T-helper 1 cell (primary cell): ENCODE data around the gene GRIP2.
A peak's percentile ranks its signal among the peaks of the same experiment; 100 is the strongest.

Source experiments
- DNase-seq, 5 donors: peaks; one replicate each; pipeline ENCODE4 v3.0.0-alpha.2; 2012 to 2020

GRIP2 gene

DNA sequence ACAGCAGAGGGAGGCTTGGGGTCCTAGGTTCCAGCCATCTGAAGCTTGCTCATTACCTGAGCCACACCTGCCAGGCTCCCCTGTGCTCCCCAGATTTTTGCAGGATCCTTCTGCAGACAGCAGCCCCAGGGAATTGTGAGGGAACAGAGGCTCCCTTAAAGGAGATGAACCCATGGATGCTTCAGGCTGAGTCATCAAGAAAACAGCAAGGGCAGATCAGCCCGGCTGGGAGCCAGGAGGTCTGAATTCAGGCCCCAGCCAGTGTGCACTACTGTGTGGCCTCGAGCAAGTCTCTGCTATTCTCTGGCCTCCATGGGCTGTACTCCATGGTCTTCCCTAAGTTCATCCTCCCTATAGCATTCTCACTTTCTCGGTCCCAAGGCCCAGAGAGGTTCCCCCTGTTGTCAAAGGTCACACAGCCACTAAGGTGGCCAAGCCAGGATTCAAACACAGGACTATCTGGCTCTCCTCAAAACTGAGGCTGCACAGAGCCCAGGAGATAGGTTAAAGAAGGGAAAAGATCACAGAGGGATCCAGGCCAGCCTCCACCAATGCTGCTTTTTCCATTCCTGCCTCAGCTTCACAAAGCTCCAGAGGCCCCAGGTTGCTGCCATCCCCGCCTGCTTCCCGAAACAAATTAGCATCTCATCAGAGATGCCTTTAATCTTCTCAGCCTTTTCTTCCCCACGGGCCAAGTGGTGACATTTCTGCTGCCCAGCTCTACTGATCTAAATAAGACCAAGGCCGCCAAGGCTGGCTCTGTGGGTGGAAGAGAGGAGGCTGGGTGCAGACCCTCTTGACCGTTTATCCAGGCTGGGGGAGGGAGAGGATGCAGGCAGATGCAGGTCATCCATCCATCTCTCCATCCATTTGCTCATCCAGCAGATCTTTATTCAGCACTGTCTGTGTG is 21.2 kb upstream of the GRIP2 start:
- no peak for DNase-seq

DNA sequence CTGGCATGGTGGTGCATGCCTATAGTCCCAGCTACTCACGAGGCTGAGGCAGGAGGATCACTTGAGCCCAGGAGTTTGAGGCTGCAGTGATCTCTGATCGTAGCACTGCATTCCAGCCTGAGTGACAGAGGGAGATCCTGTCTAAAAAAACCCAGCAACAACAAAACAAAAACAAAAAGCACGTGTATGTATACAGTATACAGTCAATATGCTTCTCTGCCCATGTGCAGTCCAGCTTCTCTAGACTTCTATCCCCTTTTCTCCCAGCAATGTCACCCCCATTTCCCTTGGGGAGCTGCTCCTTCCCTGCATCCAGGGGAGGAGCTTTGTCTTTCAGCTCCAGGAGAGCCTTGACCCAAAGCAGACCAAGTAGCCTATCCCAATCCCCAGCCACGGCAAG is 20.0 kb upstream of the GRIP2 start:
- no peak for DNase-seq

DNA sequence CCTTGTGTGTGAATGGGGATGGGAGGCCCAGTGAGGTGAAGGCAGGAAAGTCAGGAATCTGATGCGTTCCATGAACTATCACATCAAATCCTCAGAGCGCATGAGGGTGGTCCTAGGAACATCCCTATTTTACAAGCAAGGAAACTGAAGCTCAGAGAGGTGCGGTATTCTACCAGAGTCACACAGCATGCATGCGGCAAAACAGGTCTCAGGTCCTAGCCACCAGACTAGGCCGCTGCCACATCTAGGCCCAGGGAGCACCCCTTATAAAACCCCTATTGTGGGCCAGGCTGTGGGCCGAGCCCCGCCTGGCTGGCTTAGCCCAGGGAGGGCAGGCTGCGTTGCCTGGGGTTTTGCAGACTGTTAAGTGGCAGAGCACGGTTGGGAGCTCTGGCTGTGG is 17.9 kb upstream of the GRIP2 start:
- no peak for DNase-seq

DNA sequence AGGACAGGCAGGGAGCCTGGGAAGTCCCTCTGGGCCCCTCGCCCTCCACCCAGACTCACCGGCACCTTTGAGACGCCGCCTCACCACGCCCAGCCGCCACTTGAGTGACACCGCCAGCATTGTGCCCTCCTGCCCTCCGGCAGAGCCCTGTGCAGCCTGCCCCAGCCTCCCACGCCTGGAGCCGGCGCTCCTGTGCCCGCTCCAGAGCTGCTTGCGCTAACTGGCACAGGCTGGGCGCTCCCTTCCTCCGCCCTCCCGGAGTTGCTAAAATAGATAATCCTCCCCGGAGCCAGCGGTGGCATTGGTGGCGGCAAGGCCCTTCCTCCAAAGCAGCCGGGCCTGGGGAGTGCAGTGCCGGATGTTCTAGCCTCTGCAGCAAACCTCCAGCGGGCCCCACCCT is 15.7 kb upstream of the GRIP2 start:
- DNase-seq, result no peak

DNA sequence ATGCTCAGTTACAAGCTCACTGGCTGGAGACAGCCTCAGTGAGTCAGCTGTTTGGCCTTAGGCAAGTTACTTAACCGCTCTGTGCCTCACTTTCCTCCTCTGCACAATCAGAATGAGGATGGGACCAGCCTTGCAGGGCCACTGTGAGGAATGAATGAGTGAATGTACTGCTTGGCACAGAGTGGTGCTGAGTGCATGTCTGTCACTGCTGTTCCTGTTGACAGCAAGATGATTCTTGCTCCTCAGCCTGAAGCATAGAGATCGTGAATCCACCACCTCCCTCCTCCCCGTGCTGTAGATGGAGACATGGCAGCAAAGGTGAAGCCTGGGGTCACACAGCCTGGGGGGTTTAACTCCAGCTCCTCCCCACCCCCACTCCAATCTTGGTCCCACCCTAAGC is 14.6 kb upstream of the GRIP2 start:
- DNase-seq, result no peak

DNA sequence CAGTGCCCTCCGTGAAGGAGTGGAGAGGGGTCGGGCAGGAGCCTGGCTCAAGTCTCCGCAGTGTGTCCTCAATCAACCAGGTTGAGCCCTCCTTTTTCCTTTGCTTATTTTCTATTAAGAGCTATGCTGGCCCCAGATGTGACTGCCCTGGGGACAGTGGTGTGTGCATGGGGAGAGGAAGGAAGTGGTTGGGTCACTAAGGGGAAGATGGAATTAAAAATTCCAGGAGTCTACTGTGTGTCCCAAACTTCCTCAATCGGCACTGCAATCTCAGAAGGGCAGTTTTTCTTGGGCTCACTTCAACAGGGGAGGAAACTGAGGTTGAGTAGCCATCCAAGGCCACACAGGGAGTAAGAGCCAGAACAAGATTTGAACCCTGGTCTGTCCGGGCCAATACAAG is 13.7 kb upstream of the GRIP2 start:
- DNase-seq, result no peak

DNA sequence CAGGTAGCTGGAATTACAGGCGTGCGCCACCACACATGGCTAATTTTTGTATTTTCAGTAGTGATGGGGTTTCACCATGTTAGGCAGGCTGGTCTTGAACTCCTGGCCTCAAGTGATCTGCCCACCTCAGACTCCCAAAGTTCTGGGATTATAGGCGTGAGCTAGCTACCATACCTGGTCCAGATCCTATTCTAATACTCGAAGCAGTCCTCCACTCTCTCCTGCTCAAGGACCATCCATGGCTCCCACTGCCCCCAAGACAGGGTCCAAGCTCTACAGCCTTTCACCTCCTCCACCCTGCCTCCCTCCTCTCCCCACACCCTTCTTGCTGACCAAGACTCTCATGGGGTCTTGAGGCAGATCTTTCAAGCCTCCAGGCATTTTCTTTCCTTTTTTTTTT is 12.6 kb upstream of the GRIP2 start:
- no peak for DNase-seq

DNA sequence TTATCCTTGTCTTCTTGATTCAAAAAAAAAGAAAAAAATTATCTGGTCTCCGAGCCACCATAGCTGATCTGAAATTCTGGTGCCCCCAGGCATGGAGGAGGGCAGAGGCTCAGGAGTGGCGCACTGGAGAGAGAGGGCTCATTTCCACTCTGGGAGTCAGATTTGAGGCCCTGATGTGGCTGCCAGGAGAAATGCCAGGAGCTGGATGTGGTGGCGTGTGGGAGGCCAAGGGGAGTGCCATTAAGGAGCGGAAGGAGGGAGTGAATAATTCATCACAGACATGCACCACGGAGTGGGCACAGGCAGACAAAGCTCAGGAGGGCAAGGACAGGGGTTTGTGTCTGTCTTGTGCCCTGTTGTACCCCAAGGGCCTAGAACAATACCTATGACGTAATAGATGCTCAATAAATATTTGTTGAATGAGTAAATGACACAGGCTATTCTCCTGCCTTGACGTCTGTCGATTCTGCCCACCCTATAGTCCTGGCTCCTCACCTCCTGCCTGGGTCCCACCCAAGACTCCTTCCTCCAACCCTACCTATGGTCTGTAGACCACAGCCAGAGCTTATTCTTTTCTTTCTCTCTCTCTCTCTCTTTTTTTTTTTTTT is 12.0 kb upstream of the GRIP2 start:
- DNase-seq, result no peak

DNA sequence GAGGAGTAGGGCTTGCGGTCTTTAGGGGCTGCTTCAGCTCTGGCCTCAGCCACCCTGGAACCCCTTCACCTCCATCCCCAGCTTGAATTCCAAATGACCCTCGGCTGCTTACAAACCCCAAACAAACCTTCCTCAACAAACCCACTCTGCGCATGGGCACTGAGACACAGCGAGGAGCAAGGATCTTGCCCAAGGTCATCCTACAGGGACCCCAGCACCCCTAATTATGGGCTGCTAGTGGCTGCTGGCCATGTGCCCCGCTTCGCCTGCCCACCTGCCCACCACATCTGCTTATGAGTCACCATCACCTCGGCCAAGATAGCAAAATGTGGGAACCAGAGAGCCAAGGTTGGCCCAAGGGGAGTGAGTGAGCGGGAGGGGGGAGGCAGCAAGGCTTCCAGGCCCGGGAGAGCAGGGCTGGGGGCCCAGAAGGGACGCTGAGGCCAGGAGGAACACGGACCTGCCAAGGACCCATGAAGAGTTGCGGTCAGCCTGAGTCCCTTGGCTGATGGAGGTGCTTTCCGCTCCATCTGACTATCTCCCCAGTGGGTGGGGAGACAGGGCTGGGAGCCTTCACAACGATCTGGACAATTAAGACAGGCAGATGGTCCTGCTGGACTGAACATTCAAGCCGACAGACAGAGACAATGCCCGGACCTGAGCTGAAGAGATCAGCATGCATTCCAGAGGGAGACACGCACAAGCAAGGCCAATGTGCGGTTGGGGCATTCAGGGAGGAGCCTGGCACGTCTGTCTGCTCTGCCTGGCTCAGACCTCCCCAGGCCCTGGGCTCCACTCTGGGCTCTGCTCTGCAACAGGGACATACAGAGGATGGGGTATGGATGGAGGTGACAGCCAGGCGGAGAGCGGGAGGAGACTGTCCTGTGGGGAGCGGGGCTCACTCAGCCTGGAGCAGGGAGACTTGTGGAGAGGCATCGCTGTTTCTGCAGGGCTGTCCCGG is 10.8 kb upstream of the GRIP2 start:
- no peak for DNase-seq

DNA sequence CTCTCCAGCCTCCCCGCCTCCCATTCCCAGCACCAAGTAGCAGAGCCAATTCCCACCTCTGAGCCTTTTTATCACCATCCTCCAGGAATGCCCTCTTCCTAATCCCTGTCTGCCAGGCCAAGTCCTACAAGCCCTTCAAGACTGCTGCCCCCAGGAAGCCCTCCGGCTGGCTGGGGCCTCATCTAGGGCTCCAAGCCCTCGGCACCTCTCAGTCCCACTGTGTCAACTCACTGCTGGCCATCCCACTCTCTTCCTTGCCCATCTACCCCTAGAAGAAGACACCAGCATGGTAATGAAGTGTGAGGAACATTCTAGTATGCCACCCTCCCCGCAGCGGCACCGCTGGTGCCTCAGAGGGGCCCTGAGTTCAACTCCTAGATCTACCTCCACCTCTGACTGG is 10.0 kb upstream of the GRIP2 start:
- no peak for DNase-seq

DNA sequence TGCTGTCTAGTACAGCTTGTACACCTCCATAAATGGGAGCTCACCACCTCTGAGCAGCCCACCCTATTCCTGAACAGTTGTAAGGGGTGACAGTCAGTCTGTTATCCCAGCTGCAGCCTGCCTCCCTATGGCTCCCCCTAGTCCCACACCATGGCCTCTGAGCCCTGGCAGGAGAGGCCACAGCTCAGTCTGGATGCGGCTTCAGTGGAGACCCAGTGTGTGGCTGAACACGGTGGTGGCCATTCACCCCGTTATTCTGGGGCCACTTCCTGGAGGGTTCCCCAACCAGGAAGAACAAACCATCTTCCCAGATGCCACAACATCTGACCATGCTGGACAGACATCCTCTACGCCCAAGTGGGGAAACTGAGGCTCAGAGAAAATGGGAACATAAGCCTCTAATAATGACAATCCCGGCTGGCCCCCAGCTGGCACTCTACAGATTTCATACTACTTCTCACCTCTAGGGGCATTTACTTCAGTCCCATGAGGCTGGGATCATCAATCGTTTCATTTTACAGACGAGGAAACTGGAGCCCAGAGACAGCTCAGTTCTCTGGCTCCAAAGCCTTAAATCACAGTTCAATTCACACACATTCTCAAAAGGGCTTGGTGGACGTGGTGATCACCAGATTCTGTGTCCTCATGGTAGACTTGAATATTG is 9.2 kb upstream of the GRIP2 start:
- DNase-seq, result no peak

DNA sequence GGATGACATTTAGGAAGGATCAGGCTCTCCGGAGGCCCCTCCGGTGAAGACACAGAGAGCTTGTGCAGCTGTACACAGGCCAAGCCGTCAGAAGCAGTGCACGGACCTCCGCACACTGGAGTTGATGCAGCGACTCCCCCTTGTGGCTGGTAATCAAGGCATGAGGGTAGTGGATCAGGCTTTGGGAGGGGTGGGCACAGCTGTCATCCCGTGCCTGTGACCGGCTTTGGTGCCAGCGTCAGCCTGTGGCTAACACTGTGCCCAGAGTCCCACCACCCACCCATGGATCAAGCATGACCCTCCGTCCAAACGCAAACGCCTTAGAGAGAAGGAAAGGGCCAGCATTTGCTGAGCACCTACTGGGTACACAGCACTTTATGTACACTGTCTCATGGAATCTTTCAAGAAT is 8.2 kb upstream of the GRIP2 start:
- DNase-seq, result peak in 2 of 5 donors; percentile 15 to 20

DNA sequence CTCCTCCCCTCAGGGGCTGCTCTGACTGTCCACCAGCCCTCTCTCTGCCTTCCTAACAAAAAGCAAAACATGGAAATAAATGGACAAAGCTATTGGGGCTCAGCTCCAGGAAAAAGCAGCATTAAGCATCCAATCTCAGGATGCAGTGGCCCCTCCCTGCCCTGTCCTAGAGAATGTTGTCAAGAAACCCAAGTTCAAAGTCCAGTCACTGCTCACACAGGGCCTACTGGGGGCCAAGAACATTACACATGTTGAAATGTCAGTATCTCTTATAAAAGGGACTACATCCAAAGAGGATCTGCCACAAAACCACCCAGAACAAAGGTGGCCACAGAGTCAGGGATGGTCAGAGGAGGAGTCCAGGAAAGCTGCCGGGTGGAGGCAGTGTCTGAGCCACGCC is 7.6 kb upstream of the GRIP2 start:
- no peak for DNase-seq

DNA sequence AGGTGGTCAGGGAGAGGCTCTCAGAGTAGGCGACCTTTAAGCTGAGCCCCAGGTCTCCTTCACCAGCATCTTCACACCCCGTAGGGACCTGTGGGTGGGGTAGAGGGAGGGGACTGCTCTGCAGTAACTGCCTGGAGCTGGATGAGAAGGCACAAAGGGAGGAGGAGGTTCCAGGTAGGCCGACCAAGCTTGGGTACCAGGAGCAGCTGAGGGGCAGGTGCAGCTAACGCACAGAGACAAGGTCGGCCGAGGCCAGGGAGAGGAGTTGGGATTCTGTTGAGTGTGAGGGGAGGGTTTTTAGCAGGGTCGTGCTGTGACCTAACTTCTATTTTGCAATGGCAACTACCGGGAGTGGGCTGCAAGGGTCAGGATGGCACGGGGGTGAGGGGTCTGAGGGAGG is 5.9 kb upstream of the GRIP2 start:
- DNase-seq, result no peak

DNA sequence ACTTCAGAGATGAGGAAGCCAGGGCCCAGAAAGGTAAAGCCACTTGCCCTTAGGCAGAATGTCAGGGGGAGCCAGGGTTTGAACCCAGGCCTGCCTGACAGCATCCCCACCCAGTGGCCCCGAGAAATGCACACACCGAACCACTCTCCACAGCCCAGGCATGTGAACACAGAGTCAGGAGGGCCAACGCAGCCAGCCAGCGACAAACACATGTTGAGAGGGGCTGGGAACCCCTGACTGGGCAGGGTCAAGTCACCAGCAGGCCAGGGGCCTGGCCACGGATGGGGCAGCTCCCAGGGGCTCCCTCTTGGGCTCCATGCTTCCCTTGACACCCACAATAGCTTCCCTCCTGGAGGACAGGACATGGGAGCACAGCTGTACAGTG is 5.1 kb upstream of the GRIP2 start:
- DNase-seq, result no peak

DNA sequence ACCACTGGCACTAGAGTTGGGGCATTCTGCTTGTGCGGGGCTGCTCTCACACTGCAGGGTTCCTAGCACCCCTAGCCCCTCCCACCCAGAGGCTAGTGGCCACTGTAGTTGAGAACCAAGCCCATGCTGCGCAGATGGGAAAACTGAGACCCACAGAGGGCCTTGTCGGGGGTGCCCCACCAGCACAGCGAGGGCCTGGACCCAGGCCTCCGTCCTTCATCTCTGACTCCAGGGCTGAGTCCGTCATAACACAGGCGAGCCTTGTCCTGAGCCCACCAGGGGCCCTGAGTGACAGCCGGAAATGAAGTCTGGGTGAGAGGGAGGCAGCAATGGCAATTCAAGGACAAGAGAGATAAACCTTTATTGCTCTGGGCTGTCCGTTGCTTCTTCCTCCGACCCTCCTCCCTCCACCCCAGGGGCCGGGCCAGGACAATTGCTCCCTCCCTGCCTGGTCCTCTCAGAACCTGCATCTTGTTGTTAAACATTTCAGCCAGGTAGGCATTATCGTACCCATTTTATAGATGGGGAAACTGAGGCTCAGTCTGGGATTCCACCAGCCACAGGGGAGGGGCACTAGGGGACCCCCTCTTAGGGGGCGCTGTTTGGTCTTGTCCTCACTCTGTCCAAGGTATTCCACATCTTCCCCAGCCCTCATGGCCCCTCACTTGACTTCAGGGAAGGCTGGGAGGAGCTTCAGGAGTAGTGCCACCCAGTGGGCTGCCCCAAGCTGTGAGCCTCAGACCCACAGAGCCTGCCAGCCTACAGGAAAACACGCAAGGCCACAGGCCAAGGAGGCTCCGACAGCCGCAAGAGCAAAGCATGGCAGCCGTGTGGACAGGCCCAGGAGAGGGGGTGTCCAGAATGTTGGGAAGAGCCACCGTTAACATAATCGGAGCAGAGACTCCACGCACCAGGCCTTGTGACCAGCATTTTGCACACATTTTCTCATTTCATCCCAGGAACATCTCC is 4.4 kb upstream of the GRIP2 start:
- DNase-seq, result no peak

DNA sequence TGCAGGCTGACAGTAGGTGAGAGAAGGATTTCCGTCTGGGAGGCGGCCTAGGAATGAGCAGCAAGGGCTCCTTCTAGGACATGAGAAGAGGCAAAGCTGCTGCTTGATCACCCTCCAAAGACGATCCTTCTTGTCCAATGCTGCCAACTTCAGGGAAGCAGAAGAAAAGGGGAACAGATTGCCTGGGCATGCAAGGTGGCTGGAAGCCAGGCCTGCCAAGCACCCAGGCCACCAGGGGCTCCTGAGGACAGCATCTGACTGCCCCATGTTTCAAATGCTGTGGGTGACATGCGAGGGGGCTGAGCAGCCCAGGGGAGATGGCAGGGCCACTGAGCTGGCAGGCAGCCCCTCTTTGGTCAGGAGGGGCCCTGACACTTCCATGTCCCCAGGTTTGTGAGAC is 3.3 kb upstream of the GRIP2 start:
- DNase-seq, result no peak

DNA sequence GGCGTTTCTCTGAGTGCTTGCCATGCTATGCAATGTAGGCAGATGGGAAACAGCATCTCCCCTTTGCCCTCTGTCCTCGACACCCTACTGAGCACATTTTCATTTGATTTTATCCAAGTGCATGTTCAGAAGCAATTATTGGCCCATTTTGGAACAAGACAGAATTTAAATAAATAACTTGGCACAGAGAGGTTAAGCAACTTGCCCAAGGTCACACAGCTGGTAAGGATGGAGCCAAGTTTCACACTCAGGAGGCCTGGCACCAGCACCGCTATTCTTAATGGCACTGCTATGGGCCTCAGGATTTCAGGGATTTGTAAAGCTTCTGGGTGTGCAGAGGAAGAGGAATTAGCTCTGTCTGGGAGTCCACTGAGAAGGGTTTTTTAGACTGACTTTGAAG is 2.5 kb upstream of the GRIP2 start:
- no peak for DNase-seq

DNA sequence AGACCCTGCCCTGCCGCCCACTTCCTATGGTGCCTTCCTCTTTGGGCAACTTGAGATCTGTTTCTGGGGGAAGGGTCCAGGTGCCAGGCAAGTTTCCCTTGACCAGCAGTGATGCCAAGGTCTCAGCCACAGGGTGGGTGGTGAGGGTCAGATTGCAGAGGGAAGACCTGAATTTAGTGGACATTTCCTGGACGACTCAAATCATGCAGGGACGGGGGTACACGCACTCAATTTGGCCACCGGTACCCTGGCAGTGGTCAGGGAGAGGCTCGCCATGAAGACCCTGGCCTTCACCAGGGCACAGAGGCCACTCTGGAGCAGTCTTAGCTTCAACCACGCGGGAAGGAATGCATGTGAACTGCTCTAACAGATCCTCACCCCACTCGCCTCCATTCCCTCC is 1.5 kb upstream of the GRIP2 start:
- DNase-seq, result no peak

DNA sequence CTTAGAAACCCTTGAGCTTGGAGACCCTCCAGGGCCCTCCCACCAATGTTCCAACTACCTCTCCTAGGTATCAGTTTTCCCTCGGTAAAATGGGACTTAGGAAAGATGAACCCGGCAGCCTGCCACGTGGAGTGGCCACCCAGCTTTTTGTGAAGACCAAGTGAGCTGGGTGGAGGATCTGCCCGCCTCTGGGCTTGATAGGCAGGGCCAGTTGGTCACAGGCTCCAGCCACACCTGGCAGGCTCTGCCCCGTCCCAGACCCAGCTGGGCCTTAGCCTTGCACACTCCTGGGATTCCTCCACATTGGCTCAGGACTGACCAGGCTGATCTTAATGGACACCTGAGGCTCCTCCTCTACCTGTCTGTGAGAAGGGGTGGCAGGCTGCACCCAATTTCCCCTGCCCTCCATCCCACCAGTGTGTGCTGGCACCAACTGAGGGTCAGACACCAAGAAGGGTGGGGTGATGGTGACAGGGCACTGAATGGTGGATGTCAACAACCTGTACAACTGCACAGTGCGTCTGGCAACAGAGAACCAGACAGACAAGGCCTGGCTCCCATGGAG is 761 bp upstream of the GRIP2 start:
- DNase-seq, result no peak

DNA sequence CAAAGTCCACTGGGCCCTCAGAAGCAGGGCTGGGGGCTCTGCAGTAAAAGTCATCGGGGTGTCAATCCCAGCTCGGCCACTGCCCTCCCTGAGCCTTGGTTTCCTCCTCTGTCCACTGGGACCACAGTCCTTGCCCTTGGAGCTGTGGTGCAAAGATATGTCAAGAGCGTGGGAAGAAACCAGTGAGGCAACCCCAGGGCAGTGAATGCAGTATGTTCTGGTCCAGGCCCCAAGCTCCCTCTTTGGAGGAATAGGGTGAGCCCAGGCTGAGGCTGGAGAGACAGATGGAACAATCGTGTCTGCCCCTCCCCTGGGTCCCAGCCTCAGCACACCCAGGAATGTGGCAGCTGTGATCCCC is 779 bp downstream of the GRIP2 start:
- no peak for DNase-seq
